Measurements from ENCODE around the gene FAU.

DNA sequence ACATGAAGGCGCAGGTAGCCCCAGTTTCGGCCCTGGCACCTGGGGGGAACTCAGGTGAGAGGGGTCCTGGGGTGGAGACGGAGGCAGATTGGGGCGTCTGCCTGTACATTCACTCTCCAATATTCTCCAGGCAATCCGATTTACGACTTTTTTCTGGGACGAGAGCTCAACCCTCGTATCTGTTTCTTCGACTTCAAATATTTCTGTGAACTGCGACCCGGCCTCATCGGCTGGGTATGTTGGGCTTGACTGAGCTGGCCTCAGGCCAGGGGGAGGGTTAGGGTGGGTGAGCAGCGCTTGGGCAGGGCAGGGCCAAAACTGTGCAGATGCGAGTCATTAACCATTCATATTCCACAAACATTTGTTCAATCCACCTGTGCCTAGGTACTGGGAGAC, 8.6 kb downstream of the FAU start:
- TF ChIP-seq NRF1 (conservative IDR thresholded peaks at IDR 0.05 in 1 of 2, IDR thresholded peaks at IDR 0.05 in 1 of 2) (no peak), ZNF347 (CRISPR knock-in tag; IDR thresholded peaks at IDR 0.05; ENCODE audit: low read depth) (no peak), CREB1 (IDR thresholded peaks at IDR 0.05) (no peak), CREB1 (CRISPR knock-in tag; IDR thresholded peaks at IDR 0.05) (no peak), SMAD3 (CRISPR knock-in tag; conservative IDR thresholded peaks at IDR 0.05) (no peak), POLR2A (conservative IDR thresholded peaks at IDR 0.05) (no peak), HDAC2 (IDR thresholded peaks at IDR 0.05) (no peak), ZNF76 (CRISPR knock-in tag; IDR thresholded peaks at IDR 0.05; ENCODE audit: borderline replicate concordance) (no peak), DNMT1 (IDR thresholded peaks at IDR 0.05) (no peak), ZFP30 (CRISPR knock-in tag; IDR thresholded peaks at IDR 0.05; ENCODE audit: borderline replicate concordance) (no peak)
